GM18526 (cell line): ENCODE results near the gene FHOD1.

Experiments
- POLR2A ChIP-seq: IDR thresholded peaks from 3 replicates; pipeline ENCODE4 v1.6.1; 2011; ENCODE audit not compliant: insufficient read length; ENCODE audit errors: extremely low read depth

The FHOD1 gene

DNA sequence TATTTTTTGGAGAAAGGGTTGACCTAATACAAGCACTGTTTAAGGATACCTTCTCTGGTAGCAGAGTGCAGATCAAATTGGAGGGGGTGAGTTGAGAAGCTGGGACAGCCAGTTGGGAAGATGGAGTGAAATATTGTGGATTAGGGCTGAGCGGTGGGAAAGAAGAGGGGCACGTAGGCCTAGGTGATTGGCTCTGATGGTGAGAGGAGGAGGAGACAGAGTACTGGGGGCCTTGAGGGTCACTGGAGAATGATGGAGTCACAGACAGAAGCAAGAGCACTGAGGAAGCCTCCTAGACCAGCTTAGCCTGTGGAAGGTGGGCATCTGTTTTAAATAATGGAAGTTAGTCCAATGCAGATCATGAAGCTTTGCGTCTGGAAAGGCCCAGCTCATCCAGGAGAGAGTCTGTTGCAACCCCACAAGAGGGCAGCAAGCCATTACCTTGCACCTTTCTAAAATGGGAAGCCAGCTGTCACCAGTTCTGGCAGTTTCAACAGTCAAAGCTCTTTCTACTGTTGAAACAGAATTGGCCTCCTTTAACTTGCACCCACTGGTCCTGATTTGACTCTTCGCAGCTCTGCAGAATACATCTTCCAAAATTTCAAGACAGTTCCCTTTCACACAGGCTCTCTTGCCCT, 13.3 kb upstream of the FHOD1 start:
- TF ChIP-seq POLR2A = no peak

DNA sequence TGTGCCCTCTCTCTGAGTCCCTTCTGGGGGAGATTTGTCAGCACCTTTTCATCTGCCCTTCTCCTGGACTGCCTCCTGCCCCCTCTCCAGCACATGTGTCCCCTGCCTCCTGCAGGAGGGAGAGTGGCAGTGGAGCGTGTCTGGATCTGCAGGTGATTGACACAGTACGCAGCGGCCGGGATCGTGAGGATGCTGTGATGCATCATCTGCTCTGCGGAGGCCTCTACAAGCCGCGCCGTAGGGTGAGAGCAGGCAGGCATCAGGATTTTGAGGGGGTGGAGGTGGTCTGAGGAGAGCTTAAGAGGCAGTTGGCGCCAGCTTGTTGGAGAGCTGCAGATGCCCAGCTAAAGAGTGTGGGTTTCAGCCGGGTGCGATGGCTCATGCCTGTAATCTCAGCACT, 12.4 kb upstream of the FHOD1 start:
- TF ChIP-seq POLR2A = no peak

DNA sequence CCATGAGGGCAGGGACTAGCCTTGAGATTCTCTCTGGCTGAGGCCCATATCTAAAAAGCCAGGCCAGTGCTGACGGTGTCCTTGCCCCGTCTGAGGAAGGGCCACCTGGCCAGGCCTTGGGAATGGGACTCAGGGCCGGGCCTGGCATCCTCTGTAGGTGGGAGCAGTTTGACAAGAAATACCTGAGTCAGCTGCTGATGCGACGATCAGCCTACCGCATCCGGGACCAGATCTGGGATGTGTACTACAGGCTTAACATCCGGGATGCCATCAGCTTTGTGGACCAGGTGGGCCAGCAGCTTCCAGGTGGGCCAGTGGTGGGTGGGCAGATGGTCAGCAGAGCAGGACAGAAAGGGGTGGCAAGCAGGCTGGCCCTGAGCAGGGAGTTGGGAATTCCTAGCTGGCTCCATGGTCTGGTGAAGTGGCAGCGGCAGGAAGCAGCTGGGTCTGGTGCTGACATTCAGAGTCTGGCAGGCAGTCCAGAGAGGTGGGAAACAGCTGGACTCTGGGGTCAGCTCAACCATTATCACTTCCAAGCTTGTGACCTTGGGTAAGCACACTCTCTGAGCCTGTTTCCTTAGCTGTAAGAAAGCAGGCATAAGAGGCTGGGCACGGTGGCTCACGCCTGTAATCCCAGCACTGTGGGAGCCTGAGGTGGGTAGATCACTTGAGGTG, 11.0 kb upstream of the FHOD1 start:
- TF ChIP-seq POLR2A = no peak

DNA sequence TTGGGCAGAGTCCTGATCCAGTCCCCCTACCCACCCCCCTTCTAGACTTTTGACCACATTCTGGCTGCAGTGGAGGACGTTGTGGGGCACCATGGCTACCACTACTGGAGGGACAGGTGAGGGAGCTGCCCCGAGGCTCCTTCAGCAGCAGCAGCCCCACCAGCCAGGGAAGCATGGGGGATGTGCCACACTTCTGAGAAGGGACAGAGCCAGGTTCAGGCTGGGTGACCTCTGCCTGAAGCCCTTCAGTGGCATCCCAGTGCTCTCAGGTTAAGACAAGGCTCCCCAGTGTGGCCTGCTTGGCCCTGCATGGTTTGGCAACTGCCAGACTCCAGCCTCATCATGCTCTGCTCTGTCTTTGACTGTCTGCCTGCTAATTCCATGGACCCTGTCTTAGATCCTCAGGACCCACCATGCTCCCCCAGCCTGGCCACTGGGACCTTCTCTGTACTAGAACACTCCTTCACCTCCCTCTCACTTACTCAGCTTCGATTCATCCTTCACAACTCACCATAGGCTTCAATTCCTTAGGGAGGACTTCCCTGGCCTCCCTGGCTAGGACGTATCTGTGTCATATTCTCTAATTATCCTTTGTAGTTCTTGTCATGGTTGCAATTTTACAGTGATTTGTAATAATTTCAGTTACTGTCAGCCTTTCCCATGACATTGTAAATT, 10.3 kb upstream of the FHOD1 start:
- no peak for TF ChIP-seq POLR2A

DNA sequence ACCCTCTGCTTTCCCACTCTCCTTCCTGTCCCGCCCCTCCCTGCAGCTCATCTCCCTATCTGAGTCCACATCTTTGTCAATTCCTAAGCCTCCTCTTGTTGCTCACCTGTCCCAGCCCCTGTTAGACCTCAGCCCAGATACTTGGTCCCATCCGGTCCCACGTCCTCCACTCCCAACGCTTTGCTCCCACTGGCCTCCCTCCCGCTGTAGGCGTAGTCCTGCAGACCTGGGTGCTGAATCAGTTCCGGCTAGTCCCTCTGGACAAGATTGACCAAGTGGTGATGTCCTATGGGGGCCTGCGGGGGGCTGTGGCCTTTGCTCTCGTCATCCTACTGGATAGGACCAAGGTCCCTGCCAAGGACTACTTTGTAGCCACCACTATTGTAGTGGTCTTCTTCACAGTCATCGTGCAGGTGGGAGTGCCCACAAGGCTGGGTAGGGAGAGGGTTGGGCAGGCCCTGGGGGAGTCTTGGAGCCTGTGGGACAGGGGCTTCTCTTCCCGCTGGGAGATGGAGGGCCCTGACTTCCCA, 9.5 kb upstream of the FHOD1 start:
- no peak for TF ChIP-seq POLR2A

DNA sequence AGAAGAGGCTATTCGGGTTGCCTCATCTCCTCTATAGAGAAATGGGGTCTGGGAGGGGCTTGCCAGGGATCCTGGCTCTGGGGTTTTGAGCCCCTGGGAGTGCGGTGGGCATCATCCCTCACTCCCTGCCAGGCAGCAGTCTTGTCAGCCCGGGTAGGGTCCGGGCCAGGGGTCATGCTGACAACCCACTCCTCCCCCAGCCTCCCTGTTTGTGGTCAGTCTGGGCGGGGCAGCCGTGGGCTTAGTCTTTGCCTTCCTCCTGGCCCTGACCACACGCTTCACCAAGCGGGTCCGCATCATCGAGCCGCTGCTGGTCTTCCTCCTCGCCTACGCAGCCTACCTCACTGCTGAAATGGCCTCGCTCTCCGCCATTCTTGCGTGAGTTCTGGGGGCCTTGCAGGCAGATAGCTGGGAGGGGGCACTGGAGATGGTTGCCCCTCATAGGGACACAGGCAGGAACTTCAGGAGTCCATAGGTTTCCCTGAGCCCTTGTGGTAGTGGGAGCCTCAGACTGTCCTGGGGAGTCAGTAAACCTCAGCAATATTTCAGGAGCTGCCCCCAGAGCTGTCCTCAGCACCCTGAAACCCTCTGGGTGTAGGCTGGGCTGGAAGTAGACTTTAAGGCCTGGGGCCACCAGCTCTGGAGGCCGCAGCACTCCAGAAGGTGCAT, 8.4 kb upstream of the FHOD1 start:
- no peak for TF ChIP-seq POLR2A

DNA sequence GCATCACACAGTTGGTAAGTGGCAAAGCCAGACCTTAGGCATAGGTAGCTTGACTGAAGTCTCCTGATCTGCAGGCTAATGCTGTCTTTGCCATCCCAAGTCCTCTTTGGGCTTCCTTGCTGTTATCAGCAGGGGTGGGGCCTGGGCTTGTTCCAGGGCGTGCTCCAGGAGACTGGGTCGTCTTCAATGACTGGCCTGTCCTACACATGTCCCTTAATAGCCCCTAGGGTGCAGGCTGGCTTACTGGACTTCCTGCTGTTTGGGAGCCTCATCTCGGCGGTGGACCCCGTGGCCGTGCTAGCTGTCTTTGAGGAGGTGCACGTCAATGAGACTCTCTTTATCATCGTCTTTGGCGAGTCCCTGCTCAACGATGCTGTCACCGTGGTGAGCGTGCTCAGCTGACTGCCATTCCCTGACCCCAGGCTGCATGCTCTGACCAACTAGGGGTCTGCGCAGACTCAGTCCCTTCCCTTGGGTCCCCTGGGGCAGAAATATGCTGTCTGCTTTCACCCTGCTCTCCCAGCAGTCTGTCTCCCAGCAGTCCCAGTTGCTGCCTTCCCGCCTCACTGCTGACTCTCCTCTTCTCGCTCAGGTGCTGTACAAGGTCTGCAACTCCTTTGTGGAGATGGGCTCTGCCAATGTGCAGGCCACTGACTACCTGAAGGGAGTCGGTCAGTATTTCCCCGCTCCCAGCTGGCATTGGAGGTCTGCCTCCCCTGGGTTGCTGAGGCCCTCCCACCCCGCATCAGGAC, 7.7 kb upstream of the FHOD1 start:
- no peak for TF ChIP-seq POLR2A

DNA sequence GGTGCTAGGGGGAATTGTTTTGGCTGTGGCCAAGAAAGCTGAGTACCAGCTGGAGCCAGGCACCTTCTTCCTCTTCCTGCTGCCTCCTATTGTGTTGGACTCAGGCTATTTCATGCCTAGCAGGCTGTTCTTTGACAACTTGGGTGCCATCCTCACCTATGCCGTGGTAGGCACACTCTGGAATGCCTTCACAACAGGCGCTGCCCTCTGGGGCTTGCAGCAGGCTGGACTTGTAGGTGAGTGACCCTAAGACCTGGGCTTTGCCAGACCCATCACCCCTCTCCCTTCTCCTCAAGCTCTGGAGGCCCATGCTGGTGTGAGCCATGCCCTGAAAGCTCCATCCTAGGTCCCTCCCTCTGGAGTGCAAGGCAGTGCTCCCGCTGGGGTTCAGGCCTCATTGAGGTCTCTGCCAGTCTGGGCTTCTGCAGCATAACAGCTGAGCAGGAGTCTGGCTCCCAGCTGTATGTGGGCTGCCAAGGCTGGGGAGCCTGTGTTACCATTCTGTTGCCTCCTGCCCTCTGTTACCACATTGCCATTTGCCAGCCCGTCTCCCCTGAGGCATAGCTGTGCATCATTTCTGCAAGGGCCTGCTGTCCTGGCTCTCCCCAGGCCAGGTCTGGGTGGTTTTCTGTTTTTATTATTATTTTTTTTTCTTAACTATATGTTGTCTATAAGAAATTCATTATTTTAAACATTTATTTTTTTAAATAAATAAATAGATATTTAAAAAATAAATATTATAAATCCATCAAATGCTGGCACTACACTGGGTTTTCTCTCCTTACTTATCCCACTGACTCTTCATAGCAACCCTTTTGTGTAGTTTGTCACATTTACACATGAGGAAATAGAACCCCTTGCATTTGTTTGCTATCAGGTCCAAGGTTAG, 5.6 kb upstream of the FHOD1 start:
- TF ChIP-seq POLR2A = no peak

DNA sequence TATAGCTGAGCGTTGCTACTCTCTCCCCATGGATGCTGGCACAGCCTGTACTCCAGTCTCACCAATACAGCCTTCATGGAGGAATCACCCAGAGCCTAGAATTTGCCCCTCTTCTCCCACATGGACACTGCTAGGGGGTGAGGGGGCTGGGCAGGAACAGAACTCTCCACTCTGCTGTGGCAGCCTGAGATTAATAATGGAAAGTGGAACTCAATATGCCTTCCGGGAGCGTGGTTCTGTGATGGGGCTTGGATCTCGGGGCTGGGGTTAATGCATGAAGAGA, 2.7 kb upstream of the FHOD1 start:
- no peak for TF ChIP-seq POLR2A

DNA sequence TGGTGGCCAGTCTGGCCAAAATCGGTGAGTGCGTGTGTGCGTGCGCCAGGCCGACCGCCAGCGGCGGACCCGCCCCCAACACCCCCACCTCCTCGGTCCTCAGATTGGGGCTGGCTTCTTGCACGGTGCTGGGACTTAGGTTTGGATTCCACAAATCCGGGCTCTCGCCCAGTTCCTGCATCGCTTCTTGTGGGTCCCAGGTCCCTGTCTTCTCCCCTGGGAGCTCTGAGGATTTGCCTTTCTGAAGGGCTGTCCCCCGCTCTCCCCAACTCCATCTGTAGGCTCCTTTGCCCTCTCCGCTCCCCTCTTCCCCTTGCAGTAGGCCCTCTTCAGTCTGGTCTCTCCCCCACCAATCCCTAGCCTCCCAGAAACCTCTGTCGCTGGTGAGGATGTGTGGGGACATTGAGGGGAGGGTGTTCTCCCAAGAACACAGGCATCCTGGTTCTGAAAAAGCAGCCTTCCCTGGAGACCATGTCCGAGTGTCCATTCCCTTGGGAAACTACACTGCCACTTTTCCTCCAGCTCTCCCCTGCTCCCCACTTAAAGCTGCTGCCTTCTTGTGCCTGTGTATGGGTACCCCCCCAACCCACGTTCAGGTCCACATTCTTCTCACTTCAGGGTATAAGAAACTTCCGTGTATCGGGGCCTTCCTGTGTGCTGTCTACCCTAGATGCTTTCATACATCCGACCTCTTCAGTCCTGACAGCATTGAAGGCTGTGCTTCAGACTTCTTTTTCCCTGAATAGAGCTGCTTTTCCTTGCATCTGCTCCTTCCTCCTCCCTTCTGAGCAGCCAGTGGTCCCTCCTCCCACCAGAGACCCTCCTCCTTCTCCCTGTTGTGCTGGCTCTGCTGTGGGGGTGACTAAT, 2.1 kb upstream of the FHOD1 start:
- no peak for TF ChIP-seq POLR2A

DNA sequence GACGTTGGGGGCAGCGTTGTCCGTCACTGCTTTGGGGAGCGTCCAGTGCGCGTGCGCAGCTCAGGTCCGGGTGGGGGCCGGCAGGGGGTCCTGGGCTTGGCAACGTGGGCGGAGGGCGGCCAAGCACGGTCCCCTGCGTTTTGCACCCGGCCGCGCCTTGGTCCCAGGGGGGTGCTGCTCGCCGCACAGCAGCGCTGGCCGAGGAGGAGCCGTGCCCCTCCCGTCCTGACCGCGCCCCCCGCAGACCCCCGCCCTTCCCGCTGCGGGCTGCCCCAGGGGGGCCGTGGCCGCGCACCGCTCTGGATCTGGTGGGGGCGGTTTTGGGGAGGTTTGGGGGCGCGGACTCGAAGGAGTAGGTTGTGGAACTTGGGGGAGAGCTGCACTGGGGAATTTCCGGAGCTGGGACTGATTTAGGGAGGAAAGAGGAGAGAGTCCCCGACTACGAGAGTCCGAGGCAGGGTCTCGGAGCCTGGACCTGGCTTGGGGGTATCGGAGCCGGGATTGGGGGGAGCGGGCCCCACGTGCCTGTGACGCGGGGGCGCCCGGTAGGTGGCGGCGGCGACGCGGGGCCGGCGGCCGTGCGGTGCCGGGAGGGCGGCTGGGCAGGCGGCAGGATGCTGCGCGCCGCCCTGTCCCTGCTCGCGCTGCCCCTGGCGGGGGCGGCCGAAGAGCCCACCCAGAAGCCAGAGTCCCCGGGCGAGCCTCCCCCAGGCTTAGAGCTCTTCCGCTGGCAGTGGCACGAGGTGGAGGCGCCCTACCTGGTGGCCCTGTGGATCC, 1.3 kb upstream of the FHOD1 start, which contains the start of gene SLC9A5:
Gene SLC9A5 (plus strand): TSS at position 579 of the 777 bp plus-strand sequence. CDS start 36 bp downstream, at position 615.
- TF ChIP-seq POLR2A = no peak

DNA sequence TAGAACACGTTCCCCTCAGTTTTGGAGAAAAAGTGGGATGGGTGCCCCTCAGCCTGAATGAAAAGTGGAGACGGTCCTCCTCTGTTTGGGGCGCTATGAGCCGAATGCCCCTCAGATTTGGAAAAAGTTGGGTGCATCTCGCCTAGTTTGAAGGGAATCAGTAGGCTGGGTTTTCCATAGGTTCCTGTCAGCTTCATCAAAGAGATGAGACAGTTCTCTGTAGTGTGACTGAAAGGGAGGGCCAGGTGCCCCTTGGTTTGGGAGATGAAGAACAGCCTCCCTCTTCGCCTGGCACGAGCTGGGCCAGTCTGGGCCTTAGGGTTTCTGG, 756 bp upstream of the FHOD1 start:
- TF ChIP-seq POLR2A = no peak

DNA sequence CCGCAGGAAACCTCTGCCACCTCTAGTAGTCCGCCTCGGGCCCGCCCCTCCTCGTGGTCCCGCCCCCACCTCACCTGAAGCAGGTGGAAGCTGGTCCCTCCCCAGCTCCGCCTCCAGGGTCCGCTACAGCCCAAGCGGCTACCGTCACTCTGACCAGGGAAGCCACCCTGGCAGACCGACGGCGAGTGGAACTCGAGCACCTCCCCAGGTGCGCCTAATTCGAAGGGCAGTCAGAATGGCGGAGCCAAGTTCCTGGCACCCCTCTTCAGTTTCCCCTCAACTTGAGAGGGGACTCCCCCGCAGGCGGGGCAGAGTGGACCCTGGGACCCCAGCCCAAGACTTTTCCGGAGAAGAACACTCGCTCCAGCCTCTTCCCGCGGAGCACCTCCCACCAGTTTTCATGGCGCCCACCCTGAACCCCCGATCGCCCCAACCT, 507 bp downstream of the FHOD1 start:
- TF ChIP-seq POLR2A = no peak
